ENCODE data around the gene CMSS1.

- TF ChIP-seq, protein P1, sequence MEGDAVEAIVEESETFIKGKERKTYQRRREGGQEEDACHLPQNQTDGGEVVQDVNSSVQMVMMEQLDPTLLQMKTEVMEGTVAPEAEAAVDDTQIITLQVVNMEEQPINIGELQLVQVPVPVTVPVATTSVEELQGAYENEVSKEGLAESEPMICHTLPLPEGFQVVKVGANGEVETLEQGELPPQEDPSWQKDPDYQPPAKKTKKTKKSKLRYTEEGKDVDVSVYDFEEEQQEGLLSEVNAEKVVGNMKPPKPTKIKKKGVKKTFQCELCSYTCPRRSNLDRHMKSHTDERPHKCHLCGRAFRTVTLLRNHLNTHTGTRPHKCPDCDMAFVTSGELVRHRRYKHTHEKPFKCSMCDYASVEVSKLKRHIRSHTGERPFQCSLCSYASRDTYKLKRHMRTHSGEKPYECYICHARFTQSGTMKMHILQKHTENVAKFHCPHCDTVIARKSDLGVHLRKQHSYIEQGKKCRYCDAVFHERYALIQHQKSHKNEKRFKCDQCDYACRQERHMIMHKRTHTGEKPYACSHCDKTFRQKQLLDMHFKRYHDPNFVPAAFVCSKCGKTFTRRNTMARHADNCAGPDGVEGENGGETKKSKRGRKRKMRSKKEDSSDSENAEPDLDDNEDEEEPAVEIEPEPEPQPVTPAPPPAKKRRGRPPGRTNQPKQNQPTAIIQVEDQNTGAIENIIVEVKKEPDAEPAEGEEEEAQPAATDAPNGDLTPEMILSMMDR (IDR thresholded peaks at IDR 0.05) = no peak
- no peak for TF ChIP-seq POLR2A (IDR thresholded peaks at IDR 0.05)
Observed at GRCh38 chr3:100073049-100073713, 255.5 kb downstream of the CMSS1 start.

Data from heart left ventricle (tissue), 13 donors.